ENCODE results near the gene NTNG2. TPM values are rescaled to one million over a fixed set of nuclear protein-coding genes. Genes with fewer than 3 reads are reported as not detected.

The NTNG2 gene
- total and polyA plus RNA-seq, 9 of the 15 experiments (the other 6 are each of a cell fraction or from before 2014, with no cell fraction given) = 0.01 to 0.11 (median 0.09) TPM; not detected in 6

GRCh38 chr9:132114102-132114707 is 47.7 kb upstream of the NTNG2 start (continued):
- TF ChIP-seq HSF4 (CRISPR knock-in tag; IDR thresholded peaks at IDR 0.05; ENCODE audit: borderline replicate concordance) (no peak), EHMT2 (IDR thresholded peaks at IDR 0.05) (peak; percentile 99), SMAD3 (CRISPR knock-in tag; conservative IDR thresholded peaks at IDR 0.05) (no peak), HCFC1 (IDR thresholded peaks at IDR 0.05; ENCODE audit: low read depth, low read length) (no peak), IRF9 (tag; IDR thresholded peaks at IDR 0.05) (no peak), PTBP1 (IDR thresholded peaks at IDR 0.05; ENCODE audit: low read depth, low read length) (no peak), NR2F6 (CRISPR knock-in tag; IDR thresholded peaks at IDR 0.05) (no peak), GTF3C2 (IDR thresholded peaks at IDR 0.05; ENCODE audit: borderline replicate concordance, extremely low read depth, insufficient read length) (no peak), UBTF (IDR thresholded peaks at IDR 0.05; ENCODE audit: borderline replicate concordance in 1 of 2, low read depth in 2 of 2, low read length in 2 of 2) (0 out of 4 replicates have a peak, but pooled peaks of 1 of the 2 experiments have one; percentile 42), HMGN3 (IDR thresholded peaks at IDR 0.05; ENCODE audit: borderline replicate concordance, extremely low read depth, insufficient read length, low read depth, low read length) (no peak), POLR3G (IDR thresholded peaks at IDR 0.05; ENCODE audit: extremely low read depth, insufficient read length, insufficient replicate concordance) (no peak), ZNF133 (CRISPR knock-in tag; IDR thresholded peaks at IDR 0.05) (no peak), GMEB1 (CRISPR knock-in tag; IDR thresholded peaks at IDR 0.05) (no peak), AFF4 (CRISPR knock-in tag; IDR thresholded peaks at IDR 0.05) (peak; percentile 67; the same call in 1 of the 2 replicates)
